ENCODE measurements around the gene HAGHL. TPM values are rescaled to one million over a fixed set of nuclear protein-coding genes. Genes with fewer than 3 reads are reported as not detected.

Gene HAGHL
- total RNA-seq, 2 experiments from 2014 or later: 28.8 to 32.6 TPM

- peak overlapping the region; percentile 83 for H3K4me3 Mint-ChIP-seq
- ChIA-PET CTCF (interaction anchor here (1.0 to 1.7 kb wide), 4 partner anchors 14 to 104 kb away, joined by 3 to 7 read pairs (median 6); partner anchors contain the start of gene RHOT2), POLR2A (interaction anchor here (0.6 to 2.7 kb wide), 9 partner anchors 8 to 46 kb away, joined by 3 to 11 read pairs (median 4); partner anchors contain the start of genes METTL26, RHOT2 and WDR90)
- DNase-seq (no peak), ATAC-seq (no peak)
- peaks cover 47% of the 10 kb centered on the region for H3K4me1 Mint-ChIP-seq (ENCODE audit: low read depth)
- no peaks in the 10 kb centered on the region for H3K9me3 Mint-ChIP-seq
- H3K27me3 Mint-ChIP-seq: no peaks in the 10 kb centered on the region
- H3K36me3 Mint-ChIP-seq (ENCODE audit: low read depth): peaks cover 26% of the 10 kb centered on the region
- intact Hi-C loops (cut with micrococcal nuclease): no loop called here
- no peak for TF ChIP-seq CTCF (IDR thresholded peaks at IDR 0.05)
- H3K27ac Mint-ChIP-seq: peak overlapping the region; percentile 38
These were observed 45.0 kb upstream of the HAGHL start for GRCh38 chr16:681746-682427.

DNA sequence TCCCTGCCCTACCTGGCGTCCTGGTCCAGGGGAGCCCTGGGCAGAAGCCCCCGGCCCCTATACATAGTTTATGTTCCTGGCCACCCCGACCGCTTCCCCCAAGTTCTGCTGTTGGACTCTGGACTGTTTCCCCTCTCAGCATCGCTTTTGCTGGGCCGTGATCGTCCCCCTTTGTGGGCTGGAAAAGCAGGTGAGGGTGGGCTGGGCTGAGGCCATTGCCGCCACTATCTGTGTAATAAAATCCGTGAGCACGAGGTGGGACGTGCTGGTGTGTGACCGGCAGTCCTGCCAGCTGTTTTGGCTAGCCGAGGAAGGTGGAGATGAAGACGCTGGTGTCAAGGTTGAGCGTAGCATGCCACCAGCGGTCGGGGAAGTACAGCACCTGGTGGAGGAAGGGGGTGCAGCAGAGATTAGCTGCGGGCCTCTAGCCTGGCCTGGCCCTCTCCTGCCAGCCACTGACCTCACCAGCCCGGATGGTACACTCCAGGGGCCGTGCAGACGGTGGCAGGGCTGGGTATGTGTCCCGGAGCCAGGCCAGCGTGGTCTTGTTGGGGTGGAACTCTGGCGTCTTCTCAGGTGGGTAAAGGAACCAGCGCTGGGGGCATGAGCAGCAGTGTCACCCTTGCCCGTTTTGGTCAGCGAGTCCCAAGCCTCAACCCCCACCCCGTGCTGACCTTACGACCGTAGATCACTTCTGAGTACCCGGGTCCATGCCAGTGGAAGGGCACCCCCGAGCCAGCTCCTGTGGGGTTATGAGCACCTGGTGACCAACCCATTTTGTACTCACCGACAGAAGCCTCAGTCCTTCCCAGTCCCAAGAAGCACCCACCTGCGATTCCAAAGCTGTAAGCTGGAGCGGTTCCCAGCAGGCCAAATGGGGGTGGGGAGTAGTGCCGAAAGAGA, 44.2 kb upstream of the HAGHL start:
- Mint-ChIP-seq H3K4me1 (ENCODE audit: low read depth) (peaks cover 47% of the 10 kb centered on the region), H3K4me3 (peak overlapping the region; percentile 83), H3K27me3 (no peaks in the 10 kb centered on the region), H3K27ac (peak overlapping the region; percentile 68), H3K9me3 (no peaks in the 10 kb centered on the region), H3K36me3 (ENCODE audit: low read depth) (peaks cover 26% of the 10 kb centered on the region)
- ChIA-PET POLR2A (interaction anchor here (0.6 to 1.7 kb wide), 5 partner anchors 13 to 45 kb away, joined by 4 to 8 read pairs (median 4); partner anchors contain the start of gene RHOT2), CTCF (interaction anchor here (1.5 to 1.7 kb wide), 2 partner anchors 29 to 35 kb away, joined by 6 to 7 read pairs; no protein-coding TSS in a partner anchor)
- DNase-seq (no peak), ATAC-seq (no peak)
- intact Hi-C loops (cut with micrococcal nuclease): no loop called here
- no peak for TF ChIP-seq CTCF (IDR thresholded peaks at IDR 0.05)

DNA sequence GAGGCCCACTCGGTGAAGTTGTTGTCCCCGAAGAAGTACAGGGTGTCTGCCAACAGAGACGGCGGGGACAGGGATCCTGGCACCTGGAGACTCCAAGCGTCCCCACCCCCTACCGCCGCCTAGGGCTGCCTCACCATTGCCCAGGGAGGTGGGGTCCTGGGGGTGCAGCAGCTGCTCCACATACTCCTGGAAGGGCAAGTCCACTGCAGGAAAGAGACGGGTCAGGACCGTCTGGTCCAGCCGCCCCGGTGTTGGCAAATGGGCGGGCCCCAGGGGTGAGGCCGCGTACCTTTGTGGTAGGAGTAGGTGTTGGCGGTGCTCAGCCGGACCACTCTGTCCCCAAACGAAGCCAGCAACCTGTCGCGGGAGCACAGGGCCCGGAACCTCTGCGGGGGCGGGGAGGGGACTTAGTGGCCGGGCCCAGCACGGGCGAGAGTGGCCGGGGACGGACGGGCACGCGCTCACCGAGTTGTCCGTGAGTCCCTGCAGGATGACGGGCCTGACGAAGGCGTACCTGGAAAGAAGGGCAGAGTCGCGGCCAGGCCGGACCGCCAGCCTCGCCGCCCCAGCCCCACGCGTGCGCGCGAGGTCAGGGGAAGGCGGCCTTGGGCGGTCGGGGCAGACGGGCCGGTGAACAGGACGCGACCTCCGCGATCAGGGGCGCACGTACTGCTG, 43.4 kb upstream of the HAGHL start:
- intact Hi-C loops (cut with micrococcal nuclease): no loop called here
- H3K27ac Mint-ChIP-seq: peak overlapping the region; percentile 68
- no peaks in the 10 kb centered on the region for H3K9me3 Mint-ChIP-seq
- ChIA-PET CTCF (interaction anchor here (1.0 kb wide), 1 partner anchor 32 kb away, joined by 3 read pairs; no protein-coding TSS in a partner anchor), POLR2A (interaction anchor here (0.6 to 1.7 kb wide), 7 partner anchors 9 to 158 kb away, joined by 3 to 8 read pairs (median 3); partner anchors contain the start of genes METTL26 and WDR90)
- H3K27me3 Mint-ChIP-seq: no peaks in the 10 kb centered on the region
- DNase-seq (no peak), ATAC-seq (no peak)
- peak overlapping the region; percentile 83 for H3K4me3 Mint-ChIP-seq
- TF ChIP-seq CTCF (IDR thresholded peaks at IDR 0.05): no peak
- H3K36me3 Mint-ChIP-seq (ENCODE audit: low read depth): peaks cover 26% of the 10 kb centered on the region
- peaks cover 48% of the 10 kb centered on the region for H3K4me1 Mint-ChIP-seq (ENCODE audit: low read depth)

DNA sequence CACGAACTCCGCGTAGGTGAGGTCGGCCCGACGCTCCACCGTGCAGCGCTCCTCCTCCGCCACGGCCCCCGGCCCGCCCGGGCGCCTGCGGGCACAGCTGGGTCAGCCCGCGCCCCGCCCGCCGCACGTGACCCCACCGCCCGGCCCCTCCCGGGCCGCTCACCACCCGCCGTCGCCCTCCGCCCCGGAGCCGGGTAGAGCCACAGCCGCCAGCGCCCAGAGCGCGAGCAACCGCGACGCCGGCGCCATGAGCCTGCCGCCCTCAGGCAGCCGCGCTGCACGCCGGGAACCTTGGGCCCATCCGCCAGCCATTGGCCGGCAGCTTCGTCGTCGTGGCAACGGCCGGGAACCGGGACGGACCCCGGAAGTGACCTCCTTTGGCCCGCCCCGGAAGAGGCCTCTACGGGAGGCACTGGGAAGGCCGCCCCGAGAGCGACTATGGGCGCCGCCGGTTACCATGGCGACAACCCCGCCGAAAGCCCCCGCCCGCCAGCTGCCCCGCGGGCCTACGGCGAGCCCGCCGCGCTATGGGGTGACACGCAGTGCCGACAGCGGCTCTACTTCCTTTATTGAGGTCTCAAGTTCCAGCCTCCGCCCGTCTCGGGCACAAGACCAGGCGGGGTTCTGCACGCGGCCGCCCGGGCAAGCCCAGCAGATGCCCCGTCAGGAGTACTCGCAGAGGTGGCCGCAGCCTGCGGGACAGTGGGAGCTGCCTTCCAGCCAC, 42.7 kb upstream of the HAGHL start, which contains the start of gene JMJD8:
Gene JMJD8 (minus strand): TSS at position 264 of the 724 bp plus-strand sequence. CDS start 15 bp downstream, at position 249.
- DNase-seq: peak; percentile 98
- POLR2A ChIA-PET: interaction anchor here (0.6 to 1.7 kb wide), 10 partner anchors 9 to 158 kb away, joined by 3 to 8 read pairs (median 3); partner anchors contain the start of genes METTL26, RHBDL1 and WDR90

More for the DNA sequence above, 42.7 kb upstream of the HAGHL start, which contains the start of gene JMJD8:
- TF ChIP-seq CTCF (IDR thresholded peaks at IDR 0.05): no peak
- no peaks in the 10 kb centered on the region for H3K9me3 Mint-ChIP-seq
- peaks cover 26% of the 10 kb centered on the region for H3K36me3 Mint-ChIP-seq (ENCODE audit: low read depth)
- H3K27ac Mint-ChIP-seq: peak within 1 kb of the TSS; percentile 68
- intact Hi-C loops (cut with micrococcal nuclease): no loop called here
- CTCF ChIA-PET: interaction anchor here (1.0 kb wide), 1 partner anchor 32 kb away, joined by 3 read pairs; no protein-coding TSS in a partner anchor
- H3K4me3 Mint-ChIP-seq: peak within 1 kb of the TSS; percentile 83
- ATAC-seq: peak; percentile 73
- H3K4me1 Mint-ChIP-seq (ENCODE audit: low read depth): peaks cover 52% of the 10 kb centered on the region
- no peaks in the 10 kb centered on the region for H3K27me3 Mint-ChIP-seq

Measured in activated CD8-positive, alpha-beta T cell treated with anti-CD3 and anti-CD28 coated beads for 36 hours (primary cell).